Activated T-helper 1 cell treated with anti-CD3 and anti-CD28 coated beads, Interleukin-12 subunit alpha, Interleukin-12 subunit beta, Interleukin-2, Interleukin-4 antibody, amounts not matched to agents 30 ng/mL and 10 ng/mL and 1 ng/mL, durations not matched to agents 14 hours and 24 hours and 36 hours (primary cell): ENCODE measurements around the gene THY1. TPM values are rescaled to one million over a fixed set of nuclear protein-coding genes. Genes with fewer than 3 reads are reported as not detected.
"Not testable (repeated sequence)": the region's sequence is repeated elsewhere in the genome, so short reads cannot be mapped to it uniquely, and the experiment has no call there.

Experiments
- DNase-seq: peaks from one replicate; pipeline ENCODE4 v3.0.0; 2021; ENCODE audit warnings: low spot score
- H3K27ac Mint-ChIP-seq: one replicate; pipeline ENCODE4 v1.8.0; 2021; ENCODE audit warnings: mild to moderate bottlenecking, mixed read lengths
- H3K27me3 Mint-ChIP-seq: one replicate; pipeline ENCODE4 v1.8.0; 2022; ENCODE audit warnings: mild to moderate bottlenecking, moderate library complexity, mixed read lengths; ENCODE audit not compliant: insufficient read depth
- H3K36me3 Mint-ChIP-seq: one replicate; pipeline ENCODE4 v1.8.0; 2021; ENCODE audit warnings: low read depth, mixed read lengths
- H3K4me1 Mint-ChIP-seq: one replicate; pipeline ENCODE4 v1.8.0; 2021; ENCODE audit warnings: low read depth, mixed read lengths
- H3K4me3 Mint-ChIP-seq: one replicate; pipeline ENCODE4 v1.8.0; 2021; ENCODE audit warnings: mild to moderate bottlenecking, moderate library complexity, mixed read lengths
- H3K9me3 Mint-ChIP-seq: one replicate; pipeline ENCODE4 v1.8.0; 2021; ENCODE audit warnings: mixed read lengths
- intact Hi-C: fragments of 100-400 bp; cut with micrococcal nuclease; formaldehyde crosslinking; loops from one replicate; pipeline ENCODE4 v1.15.1; 2024
- total RNA-seq: library from RNA; stranded (reverse); gene quantifications from 2 replicates; pipeline ENCODE4 v1.2.3, GENCODE V29; 2022

The THY1 gene
- 0.83 and 1.0 TPM in 2 replicates for total RNA-seq

DNA sequence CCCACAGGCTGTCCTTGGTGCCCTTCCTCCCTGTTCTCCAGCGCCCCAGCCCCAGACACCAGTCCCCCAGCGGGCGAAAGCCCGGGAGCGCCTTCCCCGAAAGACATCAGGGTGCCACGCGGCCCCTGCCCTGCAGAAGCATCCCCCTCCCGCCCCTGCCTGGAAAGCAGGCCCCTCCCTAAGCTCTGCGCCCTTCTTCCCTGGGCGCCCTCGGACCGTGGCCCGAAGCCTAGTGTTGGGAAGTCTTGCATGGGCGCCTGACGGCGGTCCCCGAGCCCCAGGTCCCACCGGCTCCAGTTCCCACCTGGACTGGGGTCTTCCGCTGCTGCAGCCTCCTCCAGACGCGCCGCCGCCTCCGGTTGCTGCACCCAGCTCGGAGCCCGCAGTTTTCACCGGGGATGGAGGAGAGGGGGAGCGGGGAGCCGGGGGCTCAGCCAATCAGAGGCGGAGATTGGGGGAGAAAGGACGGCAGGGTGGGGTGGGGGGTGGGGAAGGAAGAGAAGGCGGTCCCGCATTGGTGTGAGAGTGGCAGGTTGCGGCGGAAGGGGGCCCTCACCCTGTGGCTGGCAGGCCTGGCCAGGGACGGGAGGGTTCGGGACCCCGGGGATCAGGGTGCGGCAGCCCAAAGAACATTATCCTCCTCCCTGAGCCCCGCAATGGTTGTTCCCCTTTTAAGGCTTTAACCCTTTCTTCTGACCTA lies at the start of gene THY1:
Gene THY1 (minus strand): TSS at position 364 of the 700 bp plus-strand sequence. CDS start 2,267 bp downstream, outside the sequence.
- H3K9me3 Mint-ChIP-seq = no peaks in the 10 kb centered on the region
- no peaks in the 10 kb centered on the region for H3K36me3 Mint-ChIP-seq
- no peak within 1 kb of the TSS for H3K27ac Mint-ChIP-seq
- H3K27me3 Mint-ChIP-seq = peaks cover 39% of the 10 kb centered on the region
- intact Hi-C loops = no loop called here
- H3K4me3 Mint-ChIP-seq = peak within 1 kb of the TSS; percentile 39
- DNase-seq = no peak
- H3K4me1 Mint-ChIP-seq = peaks cover 5% of the 10 kb centered on the region

DNA sequence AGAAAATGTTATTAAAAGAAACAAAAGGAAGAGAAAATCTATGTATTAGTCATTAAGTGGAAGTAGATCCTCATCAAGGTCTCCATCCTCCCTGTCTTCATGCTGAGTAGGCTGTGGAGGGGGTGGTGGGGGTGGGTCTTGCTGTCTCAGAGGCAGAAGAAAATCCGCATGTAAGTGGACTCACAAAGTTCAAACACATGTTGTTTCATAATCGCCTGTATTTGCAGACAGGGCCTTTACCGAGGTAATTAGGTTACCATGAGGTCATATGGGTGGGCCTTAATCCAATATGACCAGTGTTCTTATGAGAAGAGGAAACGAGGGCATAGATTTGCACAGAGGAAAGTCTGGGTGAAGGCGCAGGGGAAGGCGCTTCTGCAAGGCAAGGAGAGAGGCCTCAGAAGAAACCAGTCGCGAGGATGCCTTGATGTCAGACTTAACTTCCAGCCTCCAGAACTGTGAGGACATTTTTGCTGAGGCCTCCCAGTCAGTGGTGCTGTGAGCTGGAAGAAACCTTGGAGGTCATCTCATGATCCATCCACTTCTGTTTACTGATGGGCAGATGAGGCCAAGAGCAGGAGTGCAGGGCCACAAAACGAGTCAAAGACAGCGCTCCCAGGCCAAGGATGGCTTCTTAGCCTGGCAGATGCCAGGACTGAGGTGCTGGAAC lies 49.3 kb upstream of the THY1 start:
- H3K4me1 Mint-ChIP-seq = no peaks in the 10 kb centered on the region
- intact Hi-C loops = no loop called here
- H3K27ac Mint-ChIP-seq = no peak overlapping the region
- H3K9me3 Mint-ChIP-seq = no peaks in the 10 kb centered on the region
- H3K4me3 Mint-ChIP-seq = no peak overlapping the region
- peaks cover 10% of the 10 kb centered on the region for H3K27me3 Mint-ChIP-seq
- DNase-seq = no peak
- H3K36me3 Mint-ChIP-seq = no peaks in the 10 kb centered on the region

GRCh38 chr11:119471329-119471728 lies 48.4 kb upstream of the THY1 start:
- H3K27me3 Mint-ChIP-seq = peaks cover 17% of the 10 kb centered on the region

DNA sequence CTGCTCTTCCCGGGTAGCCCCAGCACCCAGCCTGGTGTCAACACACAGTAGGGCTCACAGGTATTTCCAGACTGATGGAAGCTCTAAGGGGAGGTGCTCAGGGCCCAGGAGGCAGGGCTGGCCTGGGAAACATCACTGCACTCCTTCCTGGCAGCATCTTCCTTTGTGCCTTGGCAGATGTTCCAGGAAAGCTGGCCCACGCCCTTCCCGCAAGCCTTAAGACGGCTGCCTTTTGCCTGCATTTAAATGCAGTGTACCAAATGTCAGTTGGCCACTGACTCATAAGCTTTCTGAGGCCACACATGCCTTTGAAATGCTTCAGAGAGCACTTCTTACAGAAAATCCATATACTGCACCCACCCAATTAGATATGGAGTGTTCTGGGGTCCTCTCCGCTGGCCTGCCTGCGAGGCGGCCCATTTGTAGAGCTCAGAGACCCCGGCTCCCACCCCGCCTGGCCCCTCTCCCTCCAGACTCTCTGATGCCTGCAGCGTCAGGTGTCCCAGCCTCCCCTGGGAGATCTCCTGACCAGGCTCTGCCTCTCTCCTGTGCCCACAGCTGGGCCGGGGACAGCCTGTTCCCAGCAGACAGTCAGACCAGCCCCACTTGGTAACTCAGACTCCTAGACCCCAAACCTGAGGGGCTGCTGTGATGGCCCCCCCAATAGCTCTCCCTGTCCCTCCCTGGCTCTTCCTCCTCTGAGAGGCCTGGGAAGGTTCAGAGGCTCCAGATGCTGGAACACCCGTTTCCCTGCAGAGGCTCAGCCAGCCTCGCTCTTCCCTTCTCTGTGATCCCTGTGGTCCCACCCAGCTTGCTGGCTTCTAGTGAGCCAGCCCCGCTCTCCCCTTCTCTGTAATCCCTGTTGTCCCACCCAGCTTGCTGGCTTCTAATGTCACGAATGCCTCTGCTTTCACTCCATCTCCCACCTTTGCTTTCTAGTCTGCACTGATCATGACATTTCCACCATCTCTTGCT lies 47.6 kb upstream of the THY1 start:
- Mint-ChIP-seq H3K9me3 (peaks cover under 1% of the 10 kb centered on the region), H3K4me3 (no peak overlapping the region), H3K27ac (no peak overlapping the region), H3K36me3 (no peaks in the 10 kb centered on the region), H3K27me3 (peaks cover 15% of the 10 kb centered on the region), H3K4me1 (no peaks in the 10 kb centered on the region)
- intact Hi-C loops = no loop called here
- no peak for DNase-seq

More at GRCh38 chr11:119471329-119471728, 48.4 kb upstream of the THY1 start:
- no peaks in the 10 kb centered on the region for H3K36me3 Mint-ChIP-seq
- intact Hi-C loops = no loop called here
- H3K9me3 Mint-ChIP-seq = no peaks in the 10 kb centered on the region
- no peaks in the 10 kb centered on the region for H3K4me1 Mint-ChIP-seq
- no peak for DNase-seq
- no peak overlapping the region for H3K27ac Mint-ChIP-seq
- no peak overlapping the region for H3K4me3 Mint-ChIP-seq

GRCh38 chr11:119469506-119469905 lies 46.5 kb upstream of the THY1 start:
- Mint-ChIP-seq H3K27me3 (peaks cover 25% of the 10 kb centered on the region), H3K36me3 (no peaks in the 10 kb centered on the region), H3K4me1 (no peaks in the 10 kb centered on the region), H3K4me3 (no peak overlapping the region), H3K9me3 (peaks cover 3% of the 10 kb centered on the region), H3K27ac (no peak overlapping the region)
- DNase-seq = no peak
- intact Hi-C loops = no loop called here

DNA sequence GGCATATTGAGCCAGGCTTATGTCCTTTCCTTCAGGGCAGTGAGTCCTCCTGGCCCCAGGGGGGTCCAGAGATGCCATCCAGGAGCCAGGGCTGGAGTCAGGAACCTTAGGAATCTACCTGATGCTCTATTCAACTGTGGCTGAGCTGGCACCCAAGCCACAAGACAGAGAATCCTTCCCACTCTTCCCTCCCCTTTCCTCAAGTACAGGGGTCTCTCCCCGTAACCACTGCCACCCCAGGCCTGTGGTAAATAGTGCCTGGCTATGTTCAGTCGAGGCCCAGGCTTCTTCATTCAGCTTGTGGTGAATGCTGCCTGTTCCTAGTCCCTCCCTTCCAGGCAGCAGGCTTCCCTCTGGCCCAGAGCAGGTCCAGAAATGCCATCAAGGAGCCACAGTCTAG lies 45.5 kb upstream of the THY1 start:
- Mint-ChIP-seq H3K27ac (no peak overlapping the region), H3K4me3 (no peak overlapping the region), H3K4me1 (no peaks in the 10 kb centered on the region), H3K36me3 (no peaks in the 10 kb centered on the region), H3K9me3 (peaks cover 3% of the 10 kb centered on the region), H3K27me3 (peaks cover 31% of the 10 kb centered on the region)
- DNase-seq = no peak
- intact Hi-C loops = no loop called here

DNA sequence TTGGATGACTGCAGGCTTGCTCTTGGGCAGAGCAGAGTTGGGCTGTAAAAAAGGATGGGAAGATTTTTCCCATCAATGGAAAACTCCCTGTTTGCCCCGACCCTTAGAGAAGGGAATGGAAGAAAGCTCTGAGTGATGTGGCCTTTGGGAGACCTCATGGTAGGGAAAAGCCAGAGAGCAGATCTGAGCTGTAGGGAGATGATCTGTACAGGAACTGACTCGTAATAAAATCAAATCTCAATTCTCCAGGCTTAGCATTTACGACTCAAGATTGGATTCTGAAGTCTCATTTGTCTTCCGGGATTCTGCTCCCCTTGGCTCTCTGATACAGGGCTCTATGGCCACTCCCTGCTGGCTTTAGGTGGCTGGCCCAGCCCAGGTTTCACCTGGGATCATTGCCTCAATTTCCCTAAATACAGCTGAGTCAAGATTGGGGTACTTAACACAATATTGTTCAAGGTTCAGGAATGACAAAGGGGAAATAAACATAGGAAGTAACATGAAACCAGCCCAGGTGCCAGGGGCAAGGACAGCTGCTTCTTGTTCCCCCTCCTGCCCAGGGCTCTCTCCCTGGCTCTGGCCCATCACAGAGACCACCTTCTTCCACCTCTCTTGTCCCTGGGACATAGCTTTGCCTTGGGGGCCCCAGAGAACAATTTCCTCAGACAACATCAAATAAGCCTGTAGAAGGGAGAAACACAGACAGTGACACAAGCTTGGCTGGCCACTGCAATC lies 38.4 kb upstream of the THY1 start:
- no peak for DNase-seq
- Mint-ChIP-seq H3K27me3 (peaks cover 38% of the 10 kb centered on the region), H3K36me3 (no peaks in the 10 kb centered on the region), H3K4me1 (no peaks in the 10 kb centered on the region), H3K4me3 (no peak overlapping the region), H3K27ac (no peak overlapping the region), H3K9me3 (peaks cover 3% of the 10 kb centered on the region)
- intact Hi-C loops = no loop called here

GRCh38 chr11:119460582-119460981 lies 37.6 kb upstream of the THY1 start:
- Mint-ChIP-seq H3K4me1 (no peaks in the 10 kb centered on the region), H3K9me3 (peaks cover 3% of the 10 kb centered on the region), H3K4me3 (no peak overlapping the region), H3K27ac (no peak overlapping the region), H3K27me3 (peaks cover 35% of the 10 kb centered on the region), H3K36me3 (no peaks in the 10 kb centered on the region)
- DNase-seq = no peak
- intact Hi-C loops = no loop called here

DNA sequence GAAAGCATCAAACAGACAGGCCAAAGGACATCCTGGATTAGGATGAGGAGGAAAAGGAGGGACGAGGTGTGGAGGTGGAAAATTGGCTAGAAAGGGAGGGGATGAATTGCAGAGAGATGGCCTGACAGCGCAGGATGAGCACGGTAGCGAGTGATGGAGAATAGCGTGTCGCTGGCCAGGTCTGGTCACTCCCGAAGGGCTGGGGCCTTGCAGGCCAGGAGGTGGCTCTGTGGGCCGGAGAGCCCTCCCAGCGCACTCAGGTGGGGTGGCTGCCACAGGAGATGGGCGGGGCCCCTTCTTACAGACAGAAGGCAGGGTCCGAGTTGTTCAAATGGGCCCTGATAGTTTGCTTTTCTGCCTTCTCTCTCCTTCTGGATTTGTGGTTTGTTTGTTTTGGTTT lies 37.1 kb upstream of the THY1 start:
- H3K27ac Mint-ChIP-seq = no peak overlapping the region
- no peaks in the 10 kb centered on the region for H3K36me3 Mint-ChIP-seq
- H3K4me1 Mint-ChIP-seq = no peaks in the 10 kb centered on the region
- H3K27me3 Mint-ChIP-seq = peaks cover 31% of the 10 kb centered on the region
- intact Hi-C loops = no loop called here
- no peak overlapping the region for H3K4me3 Mint-ChIP-seq
- DNase-seq = no peak
- no peaks in the 10 kb centered on the region for H3K9me3 Mint-ChIP-seq

GRCh38 chr11:119459293-119459976 lies 36.5 kb upstream of the THY1 start:
- no peak overlapping the region for H3K27ac Mint-ChIP-seq
- no peak for DNase-seq
- H3K4me1 Mint-ChIP-seq = no peaks in the 10 kb centered on the region
- no peak overlapping the region for H3K4me3 Mint-ChIP-seq
- intact Hi-C loops = no loop called here
- peaks cover 26% of the 10 kb centered on the region for H3K27me3 Mint-ChIP-seq
- H3K9me3 Mint-ChIP-seq = no peaks in the 10 kb centered on the region
- no peaks in the 10 kb centered on the region for H3K36me3 Mint-ChIP-seq

- H3K36me3 Mint-ChIP-seq, H3K9me3 Mint-ChIP-seq, H3K4me3 Mint-ChIP-seq, H3K4me1 Mint-ChIP-seq, H3K27ac Mint-ChIP-seq, intact Hi-C loops, DNase-seq: not testable (repeated sequence)
- H3K27me3 Mint-ChIP-seq = peaks cover 21% of the 10 kb centered on the region
Measured at GRCh38 chr11:119455708-119456107, 32.7 kb upstream of the THY1 start.

GRCh38 chr11:119455241-119455640 lies 32.3 kb upstream of the THY1 start:
- not testable (repeated sequence) for H3K4me3 Mint-ChIP-seq

More at GRCh38 chr11:119455241-119455640, 32.3 kb upstream of the THY1 start:
- DNase-seq, H3K36me3 Mint-ChIP-seq, H3K9me3 Mint-ChIP-seq, H3K27ac Mint-ChIP-seq, intact Hi-C loops, H3K4me1 Mint-ChIP-seq: not testable (repeated sequence)
- H3K27me3 Mint-ChIP-seq = peaks cover 21% of the 10 kb centered on the region
